Measurements from ENCODE around the gene NIFK.

GRCh38 chr2:121776885-121777698 is 40.4 kb upstream of the NIFK start:
- TF ChIP-seq CTCF (IDR thresholded peaks at IDR 0.05; ENCODE audit: insufficient read depth, low read length): no peak
- no peak for TF ChIP-seq POLR2AphosphoS5 (IDR thresholded peaks at IDR 0.05; ENCODE audit: low read depth)
- TF ChIP-seq GABPA (IDR thresholded peaks at IDR 0.05; ENCODE audit: low read depth): no peak
- no peak for TF ChIP-seq REST (IDR thresholded peaks at IDR 0.05; ENCODE audit: insufficient replicate concordance, low read depth)

Measured in HL-60 (cell line).